GM23338 (cell line): ENCODE results near the gene SMYD3.

Source experiments
- CREB1 ChIP-seq: fragments of 250-450 bp; sonication (Bioruptor Pico); IDR thresholded peaks from 2 replicates; pipeline ENCODE4 v1.5.0; 2020; ENCODE audit warnings: low read depth, mild to moderate bottlenecking, moderate library complexity
- EZH2 ChIP-seq: fragments of 200-600 bp; sonication (generic); IDR thresholded peaks from one replicate; pipeline ENCODE4 v1.8.0; 2017; ENCODE audit warnings: antibody characterized with exemption, mild to moderate bottlenecking, low read depth; ENCODE audit not compliant: unreplicated experiment
- POLR2AphosphoS5 ChIP-seq: IDR thresholded peaks from 2 replicates; pipeline ENCODE4 v1.6.1; 2016; ENCODE audit warnings: antibody characterized with exemption, low read depth
- TF ChIP-seq, protein P1 (sequence below), 2 experiments: fragments of 200-600 bp in 1 of 2; sonication (generic) in 1 of 2; conservative IDR thresholded peaks; 2 replicates each; pipeline versions ENCODE4 v1.5.1 to v1.6.1; 2016 to 2017; ENCODE audit warnings: antibody characterized with exemption in 2 of 2, low read depth in 2 of 2, mild to moderate bottlenecking in 2 of 2, moderate library complexity in 1 of 2

- TF ChIP-seq EZH2 (no peak), CREB1 (no peak), POLR2AphosphoS5 (no peak)
- TF ChIP-seq, protein P1, sequence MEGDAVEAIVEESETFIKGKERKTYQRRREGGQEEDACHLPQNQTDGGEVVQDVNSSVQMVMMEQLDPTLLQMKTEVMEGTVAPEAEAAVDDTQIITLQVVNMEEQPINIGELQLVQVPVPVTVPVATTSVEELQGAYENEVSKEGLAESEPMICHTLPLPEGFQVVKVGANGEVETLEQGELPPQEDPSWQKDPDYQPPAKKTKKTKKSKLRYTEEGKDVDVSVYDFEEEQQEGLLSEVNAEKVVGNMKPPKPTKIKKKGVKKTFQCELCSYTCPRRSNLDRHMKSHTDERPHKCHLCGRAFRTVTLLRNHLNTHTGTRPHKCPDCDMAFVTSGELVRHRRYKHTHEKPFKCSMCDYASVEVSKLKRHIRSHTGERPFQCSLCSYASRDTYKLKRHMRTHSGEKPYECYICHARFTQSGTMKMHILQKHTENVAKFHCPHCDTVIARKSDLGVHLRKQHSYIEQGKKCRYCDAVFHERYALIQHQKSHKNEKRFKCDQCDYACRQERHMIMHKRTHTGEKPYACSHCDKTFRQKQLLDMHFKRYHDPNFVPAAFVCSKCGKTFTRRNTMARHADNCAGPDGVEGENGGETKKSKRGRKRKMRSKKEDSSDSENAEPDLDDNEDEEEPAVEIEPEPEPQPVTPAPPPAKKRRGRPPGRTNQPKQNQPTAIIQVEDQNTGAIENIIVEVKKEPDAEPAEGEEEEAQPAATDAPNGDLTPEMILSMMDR (conservative IDR thresholded peaks at IDR 0.05; ENCODE audit: low read depth in 2 of 2), result no peak
Measured at GRCh38 chr1:245760301-245760700, 746.8 kb downstream of the SMYD3 start.
